ENCODE data around the gene DNMBP. TPM values are rescaled to one million over a fixed set of nuclear protein-coding genes. Genes with fewer than 3 reads are reported as not detected.

DNMBP gene
- total RNA-seq, 2 experiments from 2014 or later: 2.2 to 2.3 TPM

- ChIA-PET POLR2A (no interaction called here), CTCF (no interaction called here)
- intact Hi-C loops (cut with DNase I, micrococcal nuclease): no loop called here
- Mint-ChIP-seq H3K36me3 (ENCODE audit: low read depth) (peaks cover 16% of the 10 kb centered on the region), H3K27me3 (no peaks in the 10 kb centered on the region), H3K4me3 (no peak overlapping the region), H3K4me1 (ENCODE audit: low read depth) (no peaks in the 10 kb centered on the region), H3K27ac (no peak overlapping the region), H3K9me3 (no peaks in the 10 kb centered on the region)
- Histone ChIP-seq H3K36me3 (ENCODE audit: insufficient read depth, low read length) (peaks cover 3% of the 10 kb centered on the region), H3K27ac (ENCODE audit: low read depth in 1 of 2, low read length in 2 of 2) (no peak overlapping the region), H3K4me1 (ENCODE audit: insufficient read depth, low read length) (no peaks in the 10 kb centered on the region), H3K9me3 (ENCODE audit: control insufficient read depth in 1 of 2, insufficient read depth in 1 of 2, low read length in 2 of 2) (no peaks in the 10 kb centered on the region), H3K4me3 (ENCODE audit: low read length) (no peak overlapping the region), H3K27me3 (ENCODE audit: control insufficient read depth in 1 of 2, insufficient read depth in 2 of 2, low read length in 2 of 2) (no peaks in the 10 kb centered on the region)
- ATAC-seq (ENCODE audit: poor library complexity) (no peak), DNase-seq (no peak)
- TF ChIP-seq CTCF (IDR thresholded peaks at IDR 0.05): no peak
These were observed 36.6 kb downstream of the DNMBP start for GRCh38 chr10:99973190-99973589.

- no peak for TF ChIP-seq CTCF (IDR thresholded peaks at IDR 0.05)
- CTCF ChIA-PET: no interaction called here
- H3K36me3 ChIP-seq (ENCODE audit: insufficient read depth, low read length): peaks cover 3% of the 10 kb centered on the region
- POLR2A ChIA-PET: no interaction called here
- Mint-ChIP-seq H3K27me3 (no peaks in the 10 kb centered on the region), H3K36me3 (ENCODE audit: low read depth) (peaks cover 23% of the 10 kb centered on the region), H3K27ac (no peak overlapping the region), H3K9me3 (no peaks in the 10 kb centered on the region), H3K4me1 (ENCODE audit: low read depth) (no peaks in the 10 kb centered on the region), H3K4me3 (no peak overlapping the region)
- H3K4me1 ChIP-seq (ENCODE audit: insufficient read depth, low read length): no peaks in the 10 kb centered on the region
- H3K27ac ChIP-seq (ENCODE audit: low read depth in 1 of 2, low read length in 2 of 2): no peak overlapping the region
- H3K27me3 ChIP-seq (ENCODE audit: control insufficient read depth in 1 of 2, insufficient read depth in 2 of 2, low read length in 2 of 2): no peaks in the 10 kb centered on the region
- no peak overlapping the region for H3K4me3 ChIP-seq (ENCODE audit: low read length)
- DNase-seq: no peak
- no peak for ATAC-seq (ENCODE audit: poor library complexity)
- H3K9me3 ChIP-seq (ENCODE audit: control insufficient read depth in 1 of 2, insufficient read depth in 1 of 2, low read length in 2 of 2): no peaks in the 10 kb centered on the region
- intact Hi-C loops (cut with DNase I, micrococcal nuclease): no loop called here
These were observed 41.8 kb downstream of the DNMBP start for GRCh38 chr10:99967961-99968360.

- no peak overlapping the region for H3K27ac Mint-ChIP-seq
- no peaks in the 10 kb centered on the region for H3K9me3 ChIP-seq (ENCODE audit: control insufficient read depth in 1 of 2, insufficient read depth in 1 of 2, low read length in 2 of 2)
- no peaks in the 10 kb centered on the region for H3K4me1 ChIP-seq (ENCODE audit: insufficient read depth, low read length)
- intact Hi-C loops (cut with DNase I, micrococcal nuclease): no loop called here
- H3K27me3 Mint-ChIP-seq: no peaks in the 10 kb centered on the region
- POLR2A ChIA-PET: no interaction called here
- no peak overlapping the region for H3K4me3 ChIP-seq (ENCODE audit: low read length)
- CTCF ChIA-PET: no interaction called here
- no peak for TF ChIP-seq CTCF (IDR thresholded peaks at IDR 0.05)
- H3K27me3 ChIP-seq (ENCODE audit: control insufficient read depth in 1 of 2, insufficient read depth in 2 of 2, low read length in 2 of 2): no peaks in the 10 kb centered on the region
- H3K36me3 ChIP-seq (ENCODE audit: insufficient read depth, low read length): peaks cover 3% of the 10 kb centered on the region
- no peak for DNase-seq
- ATAC-seq (ENCODE audit: poor library complexity): no peak
- no peaks in the 10 kb centered on the region for H3K9me3 Mint-ChIP-seq
- H3K27ac ChIP-seq (ENCODE audit: low read depth in 1 of 2, low read length in 2 of 2): no peak overlapping the region
- H3K4me3 Mint-ChIP-seq: no peak overlapping the region
- peaks cover 23% of the 10 kb centered on the region for H3K36me3 Mint-ChIP-seq (ENCODE audit: low read depth)
- no peaks in the 10 kb centered on the region for H3K4me1 Mint-ChIP-seq (ENCODE audit: low read depth)
These were observed 43.4 kb downstream of the DNMBP start for GRCh38 chr10:99966306-99966705.
